ENCODE data around the gene LHPP. TPM values are rescaled to one million over a fixed set of nuclear protein-coding genes. Genes with fewer than 3 reads are reported as not detected.

LHPP gene
- total and polyA plus RNA-seq, 10 donors, result 16.8 to 36.8 (median 23.5) TPM

DNA sequence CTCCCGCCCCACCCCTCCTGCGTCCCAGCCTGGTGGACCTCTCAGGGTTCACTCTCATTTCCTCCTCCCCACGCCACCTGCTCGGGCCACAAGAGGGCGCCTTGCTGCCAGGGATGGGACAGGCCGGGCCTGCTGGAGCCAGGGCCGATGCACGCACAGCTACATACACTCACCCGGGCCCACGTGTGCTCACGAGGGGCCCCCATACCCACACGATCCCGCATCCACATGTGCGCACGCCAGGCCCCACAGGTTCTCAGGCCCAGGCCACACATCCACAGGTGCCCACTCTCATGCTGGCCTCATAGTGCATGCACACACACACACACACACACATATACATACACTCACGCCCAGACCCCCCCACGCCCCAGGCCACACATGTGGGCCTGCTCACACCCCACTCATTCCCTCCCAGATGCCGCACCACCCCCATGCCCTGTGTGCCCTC lies 68.6 kb downstream of the LHPP start:
- Histone ChIP-seq H3K27ac (no peak overlapping the region), H3K4me3 (no peak overlapping the region), H3K36me3 (no peaks in the 10 kb centered on the region), H3K4me1 (peaks cover 5 to 42% (median 27%) of the 10 kb centered on the region in 6 donors), H3K9me3 (no peaks in the 10 kb centered on the region), H3K27me3 (replicated peaks in 1 of 7) (no peaks in the 10 kb centered on the region)
- TF ChIP-seq POLR2A (IDR thresholded peaks at IDR 0.05), result no peak
- TF ChIP-seq, protein P1, sequence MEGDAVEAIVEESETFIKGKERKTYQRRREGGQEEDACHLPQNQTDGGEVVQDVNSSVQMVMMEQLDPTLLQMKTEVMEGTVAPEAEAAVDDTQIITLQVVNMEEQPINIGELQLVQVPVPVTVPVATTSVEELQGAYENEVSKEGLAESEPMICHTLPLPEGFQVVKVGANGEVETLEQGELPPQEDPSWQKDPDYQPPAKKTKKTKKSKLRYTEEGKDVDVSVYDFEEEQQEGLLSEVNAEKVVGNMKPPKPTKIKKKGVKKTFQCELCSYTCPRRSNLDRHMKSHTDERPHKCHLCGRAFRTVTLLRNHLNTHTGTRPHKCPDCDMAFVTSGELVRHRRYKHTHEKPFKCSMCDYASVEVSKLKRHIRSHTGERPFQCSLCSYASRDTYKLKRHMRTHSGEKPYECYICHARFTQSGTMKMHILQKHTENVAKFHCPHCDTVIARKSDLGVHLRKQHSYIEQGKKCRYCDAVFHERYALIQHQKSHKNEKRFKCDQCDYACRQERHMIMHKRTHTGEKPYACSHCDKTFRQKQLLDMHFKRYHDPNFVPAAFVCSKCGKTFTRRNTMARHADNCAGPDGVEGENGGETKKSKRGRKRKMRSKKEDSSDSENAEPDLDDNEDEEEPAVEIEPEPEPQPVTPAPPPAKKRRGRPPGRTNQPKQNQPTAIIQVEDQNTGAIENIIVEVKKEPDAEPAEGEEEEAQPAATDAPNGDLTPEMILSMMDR (IDR thresholded peaks at IDR 0.05 in 8 of 11, conservative IDR thresholded peaks at IDR 0.05 in 3 of 11), result peak; percentile 78 to 96 (median 94)
- TF ChIP-seq POLR2AphosphoS5 (IDR thresholded peaks at IDR 0.05), result peak; percentile 76 to 86 (median 79)
- 11 to 22% (median 14%) methylated on average over 7 to 18 of the region's 18 CpGs for WGBS, 5 donors
- peak; percentile 99 for DNase-seq
- intact Hi-C loops (cut with DNase I; ENCODE audit: low total_unique reads), result loop anchor here (5.0 kb wide), 1 partner anchor 212 kb away; the partner anchor contains the start of gene FAM53B

DNA sequence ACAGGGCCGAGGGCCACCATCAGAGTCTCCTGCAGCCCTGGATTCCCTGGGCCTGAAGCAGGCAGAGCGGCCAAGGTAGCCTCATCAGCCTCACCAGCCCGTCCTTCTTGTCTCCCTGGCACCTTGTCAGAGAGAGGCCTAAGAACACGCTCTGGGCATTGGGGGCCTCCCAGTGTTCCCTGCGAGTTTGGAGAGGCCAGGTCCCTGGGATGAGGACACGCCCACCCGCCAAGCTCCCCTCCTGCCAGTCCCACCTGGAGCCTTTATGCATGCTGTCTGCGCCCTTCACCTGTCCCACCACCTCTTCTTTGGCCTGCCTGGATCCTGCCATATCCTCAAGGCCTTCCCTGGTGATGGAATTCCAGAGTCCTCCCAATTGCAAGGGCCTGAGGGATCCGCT lies 69.2 kb downstream of the LHPP start:
- Histone ChIP-seq H3K4me1 (peaks cover 5 to 47% (median 33%) of the 10 kb centered on the region in 6 donors), H3K9me3 (no peaks in the 10 kb centered on the region), H3K4me3 (no peak overlapping the region), H3K27me3 (replicated peaks in 1 of 7) (no peaks in the 10 kb centered on the region), H3K36me3 (no peaks in the 10 kb centered on the region), H3K27ac (no peak overlapping the region)
- TF ChIP-seq POLR2A (IDR thresholded peaks at IDR 0.05), result no peak
- WGBS, 5 donors, result 87 to 91% (median 90%) methylated on average over 8 to 9 of the region's 9 CpGs
- intact Hi-C loops (cut with DNase I; ENCODE audit: low total_unique reads), result loop anchor here (5.0 kb wide), 1 partner anchor 211 kb away; the partner anchor contains the start of gene FAM53B
- no peak for DNase-seq

DNA sequence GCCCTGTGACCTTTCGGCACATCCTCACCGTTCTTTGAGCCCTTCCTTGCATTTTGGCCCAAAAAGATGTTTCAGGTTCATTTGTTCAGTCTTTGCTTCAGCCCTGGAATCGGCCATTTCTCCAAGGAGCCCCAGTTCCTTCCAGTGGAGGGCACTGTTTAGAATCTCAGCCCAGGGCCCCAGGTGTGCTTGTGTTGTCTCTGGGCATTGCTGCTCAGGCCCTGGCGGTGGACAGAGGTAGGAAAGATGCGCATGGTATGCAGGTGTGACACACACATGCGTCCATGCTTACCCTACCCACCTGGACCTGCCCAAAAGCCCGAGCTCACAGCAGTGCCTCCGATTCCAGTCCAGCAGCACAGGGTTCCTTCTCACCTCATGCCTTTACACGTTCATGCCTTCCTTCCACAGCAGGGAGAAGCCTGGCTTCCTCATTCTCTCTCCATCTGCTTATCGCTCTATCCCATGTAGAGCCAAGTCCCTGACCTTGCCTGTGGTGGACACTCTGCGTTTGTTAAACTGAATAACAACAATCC lies 70.6 kb downstream of the LHPP start:
- DNase-seq, result no peak
- peaks cover 5 to 61% (median 41%) of the 10 kb centered on the region in 6 donors for H3K4me1 ChIP-seq
- intact Hi-C loops (cut with DNase I; ENCODE audit: low total_unique reads), result loop anchor here (5.0 kb wide), 1 partner anchor 210 kb away; the partner anchor contains the start of gene FAM53B
- TF ChIP-seq, protein P1 (IDR thresholded peaks at IDR 0.05 in 8 of 11, conservative IDR thresholded peaks at IDR 0.05 in 3 of 11), result no peak
- TF ChIP-seq POLR2AphosphoS5 (IDR thresholded peaks at IDR 0.05), result no peak
- no peak for TF ChIP-seq POLR2A (IDR thresholded peaks at IDR 0.05)
- WGBS, 5 donors, result 79 to 89% (median 82%) methylated on average over 11 of the region's 11 CpGs
- H3K9me3 ChIP-seq, result no peaks in the 10 kb centered on the region
- H3K27me3 ChIP-seq (replicated peaks in 1 of 7), result no peaks in the 10 kb centered on the region
- no peak overlapping the region for H3K4me3 ChIP-seq
- no peaks in the 10 kb centered on the region for H3K36me3 ChIP-seq
- no peak overlapping the region for H3K27ac ChIP-seq

DNA sequence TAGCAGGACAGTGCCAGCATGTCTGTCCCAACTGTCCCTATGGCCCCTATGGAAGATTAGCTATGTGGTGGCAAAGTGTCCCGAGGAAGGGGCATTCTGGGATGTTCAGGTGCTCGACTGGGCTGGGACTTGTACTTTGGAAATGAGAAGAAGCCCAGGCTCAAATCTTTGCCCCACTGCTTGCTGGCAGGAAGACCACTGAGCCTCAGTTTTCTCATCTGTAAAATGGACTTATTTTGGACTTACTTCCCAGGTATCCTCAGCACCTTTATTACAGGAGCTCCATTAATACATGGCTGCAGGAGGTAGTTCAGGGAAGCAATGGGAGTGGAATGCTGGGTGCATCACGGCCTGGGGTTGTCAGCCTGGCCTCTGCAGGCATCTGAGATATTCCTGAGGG lies 71.2 kb downstream of the LHPP start:
- no peaks in the 10 kb centered on the region for H3K9me3 ChIP-seq
- H3K4me1 ChIP-seq, result peaks cover 5 to 67% (median 41%) of the 10 kb centered on the region in 6 donors
- no peaks in the 10 kb centered on the region for H3K36me3 ChIP-seq
- H3K27ac ChIP-seq, result no peak overlapping the region
- TF ChIP-seq POLR2A (IDR thresholded peaks at IDR 0.05), result no peak
- TF ChIP-seq POLR2AphosphoS5 (IDR thresholded peaks at IDR 0.05), result no peak
- TF ChIP-seq, protein P1 (IDR thresholded peaks at IDR 0.05 in 8 of 11, conservative IDR thresholded peaks at IDR 0.05 in 3 of 11), result no peak
- 80 to 93% (median 90%) methylated on average over 2 to 3 of the region's 3 CpGs for WGBS, 5 donors
- no peaks in the 10 kb centered on the region for H3K27me3 ChIP-seq (replicated peaks in 1 of 7)
- no peak overlapping the region for H3K4me3 ChIP-seq
- intact Hi-C loops (cut with DNase I; ENCODE audit: low total_unique reads), result loop anchor here (5.0 kb wide), 1 partner anchor 210 kb away; the partner anchor contains the start of gene FAM53B
- no peak for DNase-seq

Data from spleen (tissue), 11 donors.